ENCODE data around the gene SARDH. TPM values are rescaled to one million over a fixed set of nuclear protein-coding genes. Genes with fewer than 3 reads are reported as not detected.

SARDH gene
- total RNA-seq, 1 donor from 2014 or later: 1.3 TPM

- no peaks in the 10 kb centered on the region for H3K27me3 ChIP-seq
- H3K36me3 ChIP-seq: no peaks in the 10 kb centered on the region
- H3K27ac ChIP-seq: no peak overlapping the region
- intact Hi-C loops (cut with DNase I): no loop called here
- TF ChIP-seq, protein P1, sequence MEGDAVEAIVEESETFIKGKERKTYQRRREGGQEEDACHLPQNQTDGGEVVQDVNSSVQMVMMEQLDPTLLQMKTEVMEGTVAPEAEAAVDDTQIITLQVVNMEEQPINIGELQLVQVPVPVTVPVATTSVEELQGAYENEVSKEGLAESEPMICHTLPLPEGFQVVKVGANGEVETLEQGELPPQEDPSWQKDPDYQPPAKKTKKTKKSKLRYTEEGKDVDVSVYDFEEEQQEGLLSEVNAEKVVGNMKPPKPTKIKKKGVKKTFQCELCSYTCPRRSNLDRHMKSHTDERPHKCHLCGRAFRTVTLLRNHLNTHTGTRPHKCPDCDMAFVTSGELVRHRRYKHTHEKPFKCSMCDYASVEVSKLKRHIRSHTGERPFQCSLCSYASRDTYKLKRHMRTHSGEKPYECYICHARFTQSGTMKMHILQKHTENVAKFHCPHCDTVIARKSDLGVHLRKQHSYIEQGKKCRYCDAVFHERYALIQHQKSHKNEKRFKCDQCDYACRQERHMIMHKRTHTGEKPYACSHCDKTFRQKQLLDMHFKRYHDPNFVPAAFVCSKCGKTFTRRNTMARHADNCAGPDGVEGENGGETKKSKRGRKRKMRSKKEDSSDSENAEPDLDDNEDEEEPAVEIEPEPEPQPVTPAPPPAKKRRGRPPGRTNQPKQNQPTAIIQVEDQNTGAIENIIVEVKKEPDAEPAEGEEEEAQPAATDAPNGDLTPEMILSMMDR (IDR thresholded peaks at IDR 0.05): no peak
- H3K4me1 ChIP-seq: no peaks in the 10 kb centered on the region
- H3K9me3 ChIP-seq: no peaks in the 10 kb centered on the region
- no peak overlapping the region for H3K4me3 ChIP-seq
- no peak for DNase-seq (ENCODE audit: low spot score in 2 of 2)
Measured at GRCh38 chr9:133665096-133665495, 73.1 kb downstream of the SARDH start.

DNA sequence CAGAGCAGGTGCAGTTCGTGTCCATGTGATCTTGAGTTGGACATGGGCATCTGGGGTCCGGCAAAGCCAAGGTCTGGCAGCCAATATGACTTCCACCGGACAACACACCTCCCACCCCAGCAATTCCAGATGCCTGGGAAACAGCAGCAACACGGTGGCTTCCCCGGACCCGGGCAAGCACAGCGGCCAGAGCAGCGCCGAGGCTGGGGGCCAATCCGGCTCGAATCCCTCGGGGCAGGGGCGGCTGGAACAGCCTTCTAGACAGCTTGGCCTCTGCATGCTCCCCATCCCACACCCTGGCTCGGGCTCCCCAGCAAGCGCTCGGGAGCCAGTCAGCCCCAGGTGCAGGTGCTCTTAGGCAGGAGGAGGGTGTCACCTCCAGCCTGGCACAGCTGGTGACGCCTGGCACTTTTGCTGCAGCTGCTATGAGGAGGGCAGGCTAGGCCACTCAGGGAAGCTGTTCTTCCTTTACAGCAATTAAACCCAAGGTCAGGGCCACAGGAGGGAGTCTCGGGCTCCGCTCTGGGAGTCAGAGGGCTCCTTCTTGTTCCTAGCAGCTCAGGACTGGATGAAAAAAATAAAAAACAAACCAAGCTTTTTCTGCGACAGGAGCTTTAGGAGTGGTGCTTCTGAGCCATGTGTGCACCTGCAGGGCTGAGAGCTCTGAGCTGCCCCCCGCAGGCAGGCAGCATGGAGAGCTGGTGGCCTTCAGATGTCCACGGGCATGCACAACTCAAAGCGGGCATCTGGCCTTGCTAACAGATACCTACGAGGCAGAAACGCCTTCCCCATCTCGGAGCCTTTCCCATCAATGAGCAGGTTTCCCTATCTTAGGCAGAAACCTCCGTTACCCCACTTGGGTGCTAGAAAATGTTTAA lies 73.7 kb downstream of the SARDH start:
- H3K9me3 ChIP-seq: no peaks in the 10 kb centered on the region
- no peaks in the 10 kb centered on the region for H3K4me1 ChIP-seq
- TF ChIP-seq, protein P1 (IDR thresholded peaks at IDR 0.05): no peak
- DNase-seq (ENCODE audit: low spot score in 2 of 2): no peak
- H3K27me3 ChIP-seq: no peaks in the 10 kb centered on the region
- no peak overlapping the region for H3K27ac ChIP-seq
- H3K4me3 ChIP-seq: no peak overlapping the region
- intact Hi-C loops (cut with DNase I): no loop called here
- no peaks in the 10 kb centered on the region for H3K36me3 ChIP-seq

DNA sequence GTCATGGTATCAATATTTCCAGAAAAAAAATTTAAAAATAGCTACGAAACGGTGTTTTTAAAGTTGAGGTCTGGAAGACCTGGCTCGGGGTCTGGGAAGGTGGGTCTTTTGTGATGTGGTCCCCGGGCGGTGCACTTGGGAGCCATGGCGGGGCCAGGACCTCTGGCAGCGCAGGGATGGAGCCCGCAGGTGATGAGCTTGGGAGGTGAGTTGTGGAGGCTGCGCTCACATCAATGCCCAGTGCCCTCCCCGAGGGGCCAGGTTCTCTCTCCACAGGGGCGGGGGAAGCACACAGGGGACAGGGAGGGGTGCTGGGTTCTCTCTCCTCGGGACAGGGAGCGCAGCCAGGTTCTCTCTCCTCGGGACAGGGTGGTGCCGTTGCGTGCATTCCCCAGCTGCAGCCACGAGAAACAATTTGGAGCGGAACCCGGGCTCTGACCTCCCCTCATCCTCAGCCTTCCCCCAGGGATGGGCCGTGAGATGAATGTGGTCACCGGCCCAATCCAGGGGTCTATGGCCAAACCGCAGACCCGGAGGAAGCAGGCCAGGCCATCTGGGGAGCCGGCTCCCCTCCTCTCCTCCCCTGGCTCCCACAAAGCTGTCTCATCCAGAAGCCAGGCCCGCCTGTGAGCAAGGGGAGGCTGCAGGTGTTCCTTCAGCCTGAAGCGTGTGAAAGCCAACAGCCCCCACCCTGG lies 76.2 kb downstream of the SARDH start:
- H3K36me3 ChIP-seq: no peaks in the 10 kb centered on the region
- no peak overlapping the region for H3K4me3 ChIP-seq
- TF ChIP-seq, protein P1 (IDR thresholded peaks at IDR 0.05): no peak
- H3K4me1 ChIP-seq: peaks cover 0 to 9% of the 10 kb centered on the region in 2 donors
- DNase-seq (ENCODE audit: low spot score in 2 of 2): no peak
- intact Hi-C loops (cut with DNase I): no loop called here
- H3K9me3 ChIP-seq: no peaks in the 10 kb centered on the region
- H3K27ac ChIP-seq: no peak overlapping the region
- peaks cover 2% of the 10 kb centered on the region for H3K27me3 ChIP-seq

DNA sequence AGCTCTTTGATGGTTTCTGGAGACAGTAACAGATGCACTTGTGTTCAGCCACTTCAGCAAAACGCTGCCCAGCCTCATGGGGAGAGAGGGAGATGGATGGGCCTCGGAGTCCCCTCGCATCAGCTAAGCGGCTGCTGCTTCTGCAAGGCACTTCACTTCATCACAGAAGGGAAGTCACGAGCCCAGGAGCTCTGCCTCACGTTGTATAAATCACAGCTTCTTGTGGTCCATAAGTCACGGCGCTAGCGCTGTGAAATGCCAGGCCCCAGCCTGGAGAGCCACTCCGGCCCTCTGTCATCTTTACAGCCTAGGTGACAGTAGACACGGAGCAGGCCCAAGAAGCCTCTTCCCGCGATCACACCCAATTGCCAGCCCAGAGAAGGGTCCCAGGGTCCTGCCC lies 78.6 kb downstream of the SARDH start:
- Histone ChIP-seq H3K36me3 (no peaks in the 10 kb centered on the region), H3K4me3 (no peak overlapping the region), H3K4me1 (peaks cover 0 to 9% of the 10 kb centered on the region in 2 donors), H3K27me3 (peaks cover 11% of the 10 kb centered on the region), H3K9me3 (no peaks in the 10 kb centered on the region), H3K27ac (no peak overlapping the region)
- TF ChIP-seq, protein P1 (IDR thresholded peaks at IDR 0.05): no peak
- intact Hi-C loops (cut with DNase I): no loop called here
- no peak for DNase-seq (ENCODE audit: low spot score in 2 of 2)

GRCh38 chr9:133658442-133659431 lies 79.4 kb downstream of the SARDH start:
- peak overlapping the region; percentile 39 to 42 for H3K4me3 ChIP-seq
- H3K27me3 ChIP-seq: peaks cover 11% of the 10 kb centered on the region
- DNase-seq (ENCODE audit: low spot score in 2 of 2): no peak
- no peak overlapping the region for H3K27ac ChIP-seq
- no peaks in the 10 kb centered on the region for H3K36me3 ChIP-seq
- H3K4me1 ChIP-seq: peaks cover 0 to 9% of the 10 kb centered on the region in 2 donors
- TF ChIP-seq, protein P1 (IDR thresholded peaks at IDR 0.05): no peak
- no peaks in the 10 kb centered on the region for H3K9me3 ChIP-seq
- intact Hi-C loops (cut with DNase I): no loop called here

Measured in ascending aorta (tissue), 2 donors.